HG02642 (cell line): Measurements from ENCODE around the gene PXDC1.
"Not testable (repeated sequence)": the region's sequence is repeated elsewhere in the genome, so short reads cannot be mapped to it uniquely, and the experiment has no call there.

ENCODE experiments used
- ATAC-seq: cut with Tn5 transposase; IDR thresholded peaks from one replicate; pipeline ENCODE4 v1.9.1; 2021; ENCODE audit warnings: mild to moderate bottlenecking; ENCODE audit not compliant: unreplicated experiment, poor library complexity

The PXDC1 gene

DNA sequence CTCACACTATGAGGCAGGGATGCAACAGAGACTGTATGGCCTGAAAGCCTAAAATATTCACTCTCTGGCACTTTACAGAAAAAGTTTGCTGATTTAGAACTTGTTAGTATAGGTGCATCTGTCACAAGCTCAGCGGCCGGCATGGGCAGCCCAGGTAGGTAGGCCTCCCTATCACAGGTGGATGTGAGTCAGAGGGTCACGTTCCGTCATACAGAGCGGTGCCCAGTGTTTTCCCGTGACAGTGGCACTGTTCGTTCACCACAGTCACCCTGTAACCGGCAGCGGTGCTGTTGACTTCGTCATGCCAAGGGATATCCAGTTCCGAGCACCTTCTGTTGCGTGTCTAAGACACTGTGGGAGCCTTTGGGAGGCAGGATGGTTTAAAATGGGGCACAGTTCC is 32.9 kb upstream of the PXDC1 start:
- no peak for ATAC-seq

DNA sequence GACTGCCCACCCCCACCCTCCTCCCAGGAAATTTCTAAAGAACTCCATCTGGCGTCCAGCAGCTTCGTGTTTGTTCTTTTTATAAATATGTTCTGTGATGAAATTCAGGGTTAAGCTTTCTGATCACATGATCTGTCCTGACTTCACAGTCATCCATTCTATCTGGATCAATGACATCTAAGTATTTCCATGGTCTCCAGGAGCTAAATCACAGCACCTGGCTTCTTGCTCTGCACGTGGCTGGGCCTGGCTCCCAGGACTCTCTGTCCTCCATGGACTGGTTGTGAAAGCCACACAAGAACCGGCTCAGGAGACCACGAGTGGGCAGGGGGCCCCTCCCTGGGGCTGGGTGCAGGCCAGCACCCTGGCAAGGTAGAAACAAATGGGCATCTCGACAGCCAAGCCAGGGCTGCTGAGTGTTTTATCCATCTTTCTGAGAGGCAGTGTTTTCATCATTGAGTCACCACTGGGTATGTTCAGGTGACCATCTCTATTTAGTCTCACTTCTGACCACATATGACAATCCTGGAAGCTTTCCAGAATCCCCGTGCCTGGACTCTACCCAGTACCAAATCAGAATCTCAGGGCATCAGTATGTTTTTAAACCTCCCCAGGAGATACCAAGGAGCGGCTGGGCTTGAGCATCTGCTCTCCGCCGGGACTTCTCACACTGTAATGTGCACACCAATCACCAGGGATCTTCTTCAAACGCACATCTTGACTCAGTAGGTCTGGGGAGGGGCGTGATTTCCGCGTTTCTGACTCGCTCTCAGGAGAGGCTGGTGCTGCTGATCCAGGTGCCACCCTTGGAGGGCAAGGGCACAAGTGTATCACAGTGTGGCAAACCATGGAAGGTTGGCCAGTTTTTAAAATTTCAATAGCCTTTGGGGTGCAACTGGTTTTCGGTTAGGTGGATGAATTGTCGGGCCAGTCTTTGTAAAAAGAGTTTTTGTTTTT is 31.6 kb upstream of the PXDC1 start:
- no peak for ATAC-seq

GRCh38 chr6:3781504-3781903 is 30.0 kb upstream of the PXDC1 start:
- ATAC-seq, result no peak

DNA sequence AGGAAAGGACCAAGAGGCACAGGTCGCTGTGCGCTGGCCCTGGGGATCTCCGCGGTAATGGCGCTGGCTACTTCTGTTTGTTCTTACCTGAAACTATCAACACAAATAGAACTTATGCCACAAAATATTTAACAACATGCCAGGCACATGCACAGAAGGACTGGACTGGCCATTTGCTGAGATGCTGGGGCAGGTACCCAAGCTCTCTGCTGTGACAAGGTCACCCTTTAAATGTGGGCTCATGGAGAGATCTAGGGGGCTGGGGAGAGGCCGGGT is 28.0 kb upstream of the PXDC1 start:
- no peak for ATAC-seq

GRCh38 chr6:3778701-3779573 is 27.4 kb upstream of the PXDC1 start:
- ATAC-seq, result no peak

DNA sequence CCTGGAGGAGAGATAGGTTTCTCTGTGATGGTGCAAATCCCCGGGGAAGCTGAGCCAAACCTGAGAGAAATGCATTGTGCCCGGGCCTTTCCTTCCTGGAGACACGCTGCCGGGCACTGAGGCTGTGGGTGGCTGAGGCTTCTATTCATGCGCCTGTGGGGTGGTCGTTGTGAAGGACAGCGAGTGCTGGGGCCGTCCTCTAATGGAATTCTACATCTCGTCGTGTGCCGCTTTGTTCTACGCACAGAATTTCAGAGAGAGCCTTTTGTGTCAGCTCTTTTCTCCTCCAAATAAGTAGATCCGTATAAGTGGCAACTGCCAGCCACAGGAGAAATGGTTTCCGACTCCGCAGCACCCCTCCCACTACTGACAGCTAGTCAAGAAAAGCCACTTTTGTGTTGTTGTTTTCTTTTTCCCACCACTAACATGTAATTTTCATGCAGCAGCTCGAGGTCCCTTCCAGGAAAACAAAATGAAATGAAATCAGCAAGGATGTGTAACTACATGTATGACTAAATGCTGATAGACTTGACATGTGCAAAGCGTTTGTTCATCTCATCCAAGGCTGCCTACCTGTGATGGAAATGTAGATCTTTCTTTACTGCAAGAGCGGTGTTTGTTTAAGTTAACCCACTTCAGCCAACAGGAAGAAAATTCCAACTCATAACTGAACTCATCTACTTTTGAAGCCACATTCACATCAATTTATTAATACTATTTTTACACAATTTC is 26.4 kb upstream of the PXDC1 start:
- ATAC-seq, result no peak

GRCh38 chr6:3776881-3777507 is 25.5 kb upstream of the PXDC1 start:
- ATAC-seq, result no peak

DNA sequence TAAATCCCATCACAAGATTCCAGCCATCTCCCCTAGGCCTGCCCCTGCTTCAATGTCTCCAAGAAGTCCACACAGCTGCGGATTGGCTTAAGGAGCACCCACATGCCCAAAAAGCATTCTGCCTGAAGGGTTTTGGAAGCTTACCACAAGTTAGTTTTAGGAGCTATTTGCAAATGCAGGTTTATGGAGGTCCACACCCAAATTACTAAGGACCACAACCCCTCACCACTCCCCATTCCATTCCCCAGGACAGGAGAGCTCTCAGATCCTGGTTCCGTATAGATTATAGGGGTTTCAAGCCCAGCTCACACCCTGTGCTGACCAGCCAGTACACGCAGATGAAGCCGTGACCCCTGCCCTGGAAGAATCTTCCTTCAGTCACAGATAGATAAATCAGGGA is 24.3 kb upstream of the PXDC1 start:
- ATAC-seq, result no peak

DNA sequence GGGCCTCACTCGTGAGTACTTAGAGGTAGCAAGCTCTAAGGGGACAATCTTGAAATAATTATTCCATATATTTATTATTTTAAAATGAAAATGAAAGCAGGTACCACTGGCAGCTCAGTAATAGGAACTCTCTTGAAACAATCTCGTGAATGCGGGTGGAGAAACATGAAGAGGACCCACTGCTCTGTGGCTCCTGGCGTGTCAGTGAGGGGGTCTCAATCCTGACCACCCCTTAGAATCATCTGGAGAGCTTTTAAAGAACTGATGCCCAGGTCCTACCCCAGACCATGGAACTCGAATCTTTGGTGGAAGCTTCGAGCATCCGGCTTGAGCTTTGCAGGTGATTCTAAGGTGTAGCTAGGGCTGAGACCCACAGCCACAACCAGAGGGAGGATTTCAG is 23.9 kb upstream of the PXDC1 start:
- ATAC-seq, result no peak

- ATAC-seq, result no peak
These were observed 22.3 kb upstream of the PXDC1 start for GRCh38 chr6:3773678-3774298.

DNA sequence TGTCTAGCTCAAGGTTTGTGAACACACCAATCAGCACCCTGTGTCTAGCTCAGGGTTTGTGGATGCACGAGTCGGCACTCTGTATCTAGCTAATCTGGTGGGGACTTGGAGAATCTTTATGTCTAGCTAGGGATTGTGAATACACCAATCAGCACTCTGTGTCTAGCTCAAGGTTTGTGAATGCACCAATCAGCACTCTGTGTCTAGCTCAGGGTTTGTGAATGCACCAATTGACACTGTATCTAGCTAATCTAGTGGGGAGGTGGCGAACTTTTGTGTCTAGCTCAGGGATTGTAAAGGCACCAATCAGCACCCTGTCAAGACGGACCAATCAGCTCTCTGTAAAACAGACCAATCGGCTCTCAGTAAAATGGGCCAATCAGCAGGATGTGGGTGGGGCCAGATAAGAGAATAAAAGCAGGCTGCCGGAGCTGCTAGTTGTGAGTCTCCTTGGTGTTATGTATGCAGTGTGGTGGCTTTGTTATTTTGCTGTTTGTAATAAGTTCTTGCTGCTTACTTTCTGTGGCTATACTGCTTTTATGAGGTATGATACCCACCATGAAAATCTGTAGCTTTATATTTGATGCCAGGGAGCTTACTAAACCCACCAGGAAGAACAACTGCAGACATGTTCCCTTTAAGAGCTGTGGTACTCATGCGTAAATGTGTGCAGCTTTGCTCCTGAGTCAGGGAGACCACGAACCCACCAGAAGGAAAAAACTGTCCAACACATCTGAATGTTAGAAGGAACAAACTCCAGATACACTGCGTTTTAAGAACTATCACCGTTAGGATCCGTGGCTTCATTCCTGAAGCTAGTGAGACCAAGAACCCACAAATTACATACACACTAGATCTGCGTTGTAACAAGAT is 20.9 kb upstream of the PXDC1 start:
- not testable (repeated sequence) for ATAC-seq

DNA sequence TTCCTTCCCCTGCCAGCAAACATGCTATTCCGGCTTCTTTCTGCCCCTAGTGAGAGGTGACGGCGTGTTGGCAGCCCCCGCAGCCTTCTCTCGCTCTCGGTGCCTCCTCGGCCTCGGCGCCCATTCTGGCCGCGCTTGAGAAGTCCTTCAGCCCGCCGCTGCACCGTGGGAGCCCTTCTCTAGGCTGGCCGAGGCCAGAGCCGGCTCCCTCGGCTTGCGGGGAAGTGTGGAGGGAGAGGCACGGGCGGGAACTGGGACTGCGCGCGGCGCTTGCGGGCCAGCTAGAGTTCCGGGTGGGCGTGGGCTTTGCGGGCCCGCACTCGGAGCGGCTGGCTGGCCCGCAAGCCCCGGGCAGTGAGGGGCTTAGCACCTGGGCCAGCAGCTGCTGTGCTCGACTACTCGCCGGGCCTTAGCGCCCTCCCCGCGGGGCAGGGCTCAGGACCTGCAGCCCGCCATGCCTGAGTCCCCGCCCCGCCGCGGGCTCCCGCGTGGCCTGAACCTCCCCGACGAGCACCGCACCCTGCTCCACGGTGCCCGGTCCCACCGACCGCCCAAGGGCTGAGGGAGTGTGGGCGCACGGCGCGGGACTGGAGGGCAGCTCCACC is 20.0 kb upstream of the PXDC1 start:
- ATAC-seq, result no peak

DNA sequence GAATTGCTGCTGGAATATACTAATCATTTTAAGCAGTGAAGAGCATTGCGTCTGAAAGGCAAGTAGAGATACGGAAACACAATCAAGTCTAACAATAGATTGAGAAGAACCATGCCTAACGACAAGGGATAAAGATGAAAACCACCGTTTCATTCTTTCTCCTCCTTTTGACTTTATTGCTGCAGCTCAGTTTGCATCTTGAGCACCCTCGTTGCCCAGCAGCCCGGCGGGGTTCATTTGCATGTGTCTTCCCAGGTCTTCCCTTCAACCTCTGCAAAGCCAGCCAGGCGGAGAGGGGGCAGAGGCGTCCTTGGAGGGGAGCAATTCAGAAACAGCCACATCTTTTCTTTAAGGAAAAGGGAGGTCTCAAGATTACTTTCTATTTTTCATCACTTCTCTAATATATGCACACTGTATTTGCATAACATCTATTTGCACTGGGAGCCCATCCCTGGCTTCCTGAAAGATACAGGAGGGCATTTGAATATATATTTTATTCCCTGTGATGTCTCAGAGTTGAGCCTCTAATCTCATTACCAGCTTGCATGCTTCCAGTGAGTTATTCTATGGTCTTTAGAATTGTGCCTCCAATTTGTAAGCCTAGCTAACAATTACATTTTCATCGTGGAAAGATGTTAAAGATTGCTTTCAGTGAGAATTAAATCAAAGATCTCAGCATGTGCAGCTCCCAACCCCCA is 18.7 kb upstream of the PXDC1 start:
- ATAC-seq, result no peak

- no peak for ATAC-seq
These were observed 18.1 kb upstream of the PXDC1 start for GRCh38 chr6:3769610-3770009.

GRCh38 chr6:3768502-3768901 is 17.0 kb upstream of the PXDC1 start:
- no peak for ATAC-seq

DNA sequence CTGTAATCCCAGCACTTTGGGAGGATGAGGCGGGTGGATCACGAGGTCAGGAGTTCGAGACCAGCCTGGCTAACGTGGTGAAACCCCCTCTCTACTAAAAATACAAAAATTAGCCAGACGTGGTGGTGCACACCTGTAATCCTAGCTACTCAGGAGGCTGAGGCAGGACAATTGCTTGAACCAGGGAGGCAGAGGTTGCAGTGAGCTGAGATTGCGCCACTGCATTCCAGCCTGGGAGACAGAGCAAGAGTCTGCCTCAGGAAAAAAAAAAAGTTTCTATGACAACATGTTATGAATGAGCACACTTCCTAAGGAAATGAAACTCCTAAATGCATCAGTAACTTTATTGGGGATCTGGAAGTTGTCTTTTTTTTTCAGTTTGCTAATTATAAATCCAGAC is 16.0 kb upstream of the PXDC1 start:
- not testable (repeated sequence) for ATAC-seq

DNA sequence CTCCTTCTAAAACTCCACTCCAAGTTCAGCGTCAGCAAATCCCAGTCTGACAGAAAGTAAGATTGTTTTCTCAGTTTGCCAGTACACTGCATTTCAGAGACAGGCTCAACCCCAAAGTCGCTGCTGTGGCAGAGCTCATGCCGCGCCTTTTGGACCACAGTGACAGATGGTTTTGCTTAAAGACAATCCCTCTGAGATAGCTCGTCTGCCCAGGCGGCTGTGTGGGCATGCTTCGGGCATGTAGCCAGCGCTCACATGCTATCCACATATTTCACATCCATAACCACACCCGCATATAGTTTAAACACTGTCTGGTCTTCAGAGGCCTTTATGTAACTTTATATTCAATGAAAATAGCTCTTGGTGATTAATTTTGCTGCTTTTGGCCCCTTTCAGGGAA is 14.7 kb upstream of the PXDC1 start:
- no peak for ATAC-seq

GRCh38 chr6:3765415-3765814 is 13.9 kb upstream of the PXDC1 start:
- no peak for ATAC-seq
